IMR-90 (cell line): ENCODE data around the gene PHC2. TPM values are rescaled to one million over a fixed set of nuclear protein-coding genes. Genes with fewer than 3 reads are reported as not detected.

Source experiments
- ATAC-seq: fragments of 200-7000 bp; cut with Tn5 transposase; 2 replicates; pipeline ENCODE4 v1.9.1; 2020; ENCODE audit warnings: low read depth, mild to moderate bottlenecking, moderate library complexity
- BruUV-seq: library from RNA; stranded (reverse); fragments of 400-500 nt; replicated peaks from 2 replicates; lab custom pipeline; 2021; lab: Mats Ljungman, UMichigan
- CTCF ChIA-PET: fragments of 300-600 bp; formaldehyde crosslinking; extraction: SDS; loops from one replicate; lab custom pipeline; 2021; ENCODE audit warnings: antibody characterized with exemption; lab: Yijun Ruan, JAX
- POLR2A ChIA-PET: fragments of 300-600 bp; sonication (Branson Sonifier 250); formaldehyde crosslinking; loops from one replicate; lab custom pipeline; 2022; ENCODE audit warnings: antibody characterized with exemption; ENCODE audit not compliant: unreplicated experiment; lab: Charles Lee
- DNase-seq: peaks from one replicate; pipeline ENCODE4 v3.0.0; 2013
- H2AFZ ChIP-seq: replicated peaks from 2 replicates; pipeline ENCODE3; 2013; ENCODE audit warnings: low read length, mild to moderate bottlenecking; ENCODE audit not compliant: poor library complexity
- H2AK5ac ChIP-seq: 2 replicates; pipeline ENCODE4 v1.6.1; 2013; ENCODE audit warnings: low read depth, low read length, inconsistent platforms
- H2AK9ac ChIP-seq: replicated peaks from 2 replicates; pipeline ENCODE3; 2013; ENCODE audit warnings: mild to moderate bottlenecking, low read depth, low read length, moderate library complexity; ENCODE audit not compliant: poor library complexity
- H2BK120ac ChIP-seq: 2 replicates; pipeline ENCODE4 v1.6.1; 2013; ENCODE audit warnings: low read depth, low read length, inconsistent platforms
- H2BK15ac ChIP-seq: 3 replicates; pipeline ENCODE4 v1.6.1; 2013; ENCODE audit warnings: low read depth, low read length, inconsistent platforms
- H2BK20ac ChIP-seq: 2 replicates; pipeline ENCODE4 v1.6.1; 2013; ENCODE audit warnings: low read depth, mild to moderate bottlenecking, inconsistent platforms, low read length, moderate library complexity
- H2BK5ac ChIP-seq: 2 replicates; pipeline ENCODE4 v1.6.1; 2013; ENCODE audit warnings: mild to moderate bottlenecking, low read depth, low read length, inconsistent platforms; ENCODE audit not compliant: poor library complexity, severe bottlenecking
- H3K14ac ChIP-seq: replicated peaks from 2 replicates; pipeline ENCODE4 v1.6.1; 2013; ENCODE audit warnings: low read depth, low read length, inconsistent platforms
- H3K18ac ChIP-seq: 2 replicates; pipeline ENCODE4 v1.6.1; 2013; ENCODE audit warnings: low read depth, low read length, control low read depth
- H3K23ac ChIP-seq: 2 replicates; pipeline ENCODE4 v1.6.1; 2013; ENCODE audit warnings: low read depth, low read length, inconsistent platforms
- H3K27ac ChIP-seq: 2 replicates; pipeline ENCODE4 v1.5.1; 2013; ENCODE audit warnings: mild to moderate bottlenecking, control low read depth, low read length; ENCODE audit not compliant: insufficient read depth
- H3K27me3 ChIP-seq: 2 replicates; pipeline ENCODE4 v1.6.1; 2013; ENCODE audit warnings: low read length; ENCODE audit not compliant: control insufficient read depth, insufficient read depth
- H3K36me3 ChIP-seq: 2 replicates; pipeline ENCODE4 v1.6.1; 2013; ENCODE audit warnings: low read length, mixed read lengths; ENCODE audit not compliant: control insufficient read depth, insufficient read depth
- H3K4ac ChIP-seq: 2 replicates; pipeline ENCODE4 v1.6.1; 2013; ENCODE audit warnings: low read depth, low read length, inconsistent platforms
- H3K4me1 ChIP-seq: 2 replicates; pipeline ENCODE4 v1.6.1; 2013; ENCODE audit warnings: low read length, mixed read lengths; ENCODE audit not compliant: control insufficient read depth, insufficient read depth
- H3K4me2 ChIP-seq: 2 replicates; pipeline ENCODE4 v1.6.1; 2013; ENCODE audit warnings: low read depth, mild to moderate bottlenecking, control low read depth, low read length, moderate library complexity
- H3K4me3 ChIP-seq: 2 replicates; pipeline ENCODE4 v1.5.1; 2013; ENCODE audit warnings: low read depth, mild to moderate bottlenecking, control low read depth, low read length, moderate library complexity; ENCODE audit not compliant: insufficient read depth
- H3K56ac ChIP-seq: 2 replicates; pipeline ENCODE4 v1.6.1; 2013; ENCODE audit warnings: low read length, inconsistent platforms; ENCODE audit not compliant: insufficient read depth; ENCODE audit errors: extremely low read depth
- H3K79me1 ChIP-seq, 2 experiments: 2 replicates each; pipeline ENCODE4 v1.6.1; 2013; ENCODE audit warnings: low read length in 2 of 2, inconsistent platforms in 1 of 2, low read depth in 1 of 2
- H3K9ac ChIP-seq: 2 replicates; pipeline ENCODE4 v1.6.1; 2013; ENCODE audit warnings: low read depth, low read length, control low read depth
- H3K9me1 ChIP-seq: 2 replicates; pipeline ENCODE4 v1.6.1; 2013; ENCODE audit warnings: low read length, inconsistent platforms; ENCODE audit not compliant: insufficient read depth
- H3K9me3 ChIP-seq: 2 replicates; pipeline ENCODE4 v1.6.1; 2013; ENCODE audit warnings: low read length; ENCODE audit not compliant: control insufficient read depth, insufficient read depth
- H4K20me1 ChIP-seq: 2 replicates; pipeline ENCODE4 v1.6.1; 2013; ENCODE audit warnings: low read length, inconsistent platforms; ENCODE audit not compliant: insufficient read depth
- H4K5ac ChIP-seq: 2 replicates; pipeline ENCODE4 v1.6.1; 2013; ENCODE audit warnings: mild to moderate bottlenecking, low read depth, low read length, control low read depth
- H4K8ac ChIP-seq, 2 experiments: 2 replicates each; pipeline ENCODE4 v1.6.1; 2013; ENCODE audit warnings: low read depth in 2 of 2, low read length in 2 of 2, control low read depth in 1 of 2, inconsistent platforms in 1 of 2
- H4K91ac ChIP-seq: 2 replicates; pipeline ENCODE4 v1.6.1; 2013; ENCODE audit warnings: low read depth, low read length, inconsistent platforms; ENCODE audit not compliant: insufficient read depth
- CTCF ChIP-seq: conservative IDR thresholded peaks from 2 replicates; pipeline ENCODE4 v1.5.1; 2012; ENCODE audit warnings: mild to moderate bottlenecking, low read depth, low read length, improper control_type of control experiment
- ELK1 ChIP-seq: fragments of 150-350 bp; IDR thresholded peaks from 2 replicates; pipeline ENCODE4 v1.6.1; 2016; ENCODE audit warnings: low read depth, mild to moderate bottlenecking, low read length, moderate library complexity, borderline replicate concordance
- NFE2L2 ChIP-seq: fragments of 150-350 bp; IDR thresholded peaks from 2 replicates; pipeline ENCODE4 v1.6.1; 2016; ENCODE audit warnings: low read depth, mild to moderate bottlenecking, low read length
- whole genome bisulfite sequencing, 2 experiments: methylation state at CpG; one replicate each; pipeline versions ENCODE4 v1.1.5 to v1.1.7; 2013; ENCODE audit warnings: missing lambda C conversion rate in 2 of 2; ENCODE audit not compliant: insufficient read length in 1 of 2; ENCODE audit errors: extremely low coverage in 2 of 2; 5-methylcytosine and 5-hydroxymethylcytosine counted together
- dilution Hi-C: fragments of 300-500 bp; cut with HindIII; formaldehyde crosslinking; loops from one replicate; pipeline ENCODE4 v1.14.3; 2018; ENCODE audit warnings: low sequenced_read_pairs; ENCODE audit not compliant: unreplicated experiment
- in situ Hi-C: fragments of 300-500 bp; cut with MboI; formaldehyde crosslinking; loops from 3 replicates; pipeline ENCODE4 v1.14.3; 2019; ENCODE audit warnings: low sequenced_read_pairs, inconsistent platforms, mixed read lengths
- intact Hi-C: fragments of 100-400 bp; cut with micrococcal nuclease; formaldehyde crosslinking; loops from 2 replicates; pipeline ENCODE4 v1.10.0; 2022
- polyA plus RNA-seq, 3 experiments: library from polyadenylated mRNA; depleted of rRNA; stranded (reverse); fragments of >200 nt; gene quantifications; 2 replicates each; pipeline ENCODE4 v1.2.3, GENCODE V29; 2012; ENCODE audit warnings: low replicate concordance in 1 of 3
- total RNA-seq: library from RNA; depleted of rRNA; stranded (reverse); fragments of >200 nt; gene quantifications from 2 replicates; pipeline ENCODE4 v1.2.3, GENCODE V29; 2012

The PHC2 gene
- total and polyA plus RNA-seq, 2 of the 4 experiments (the other 2 are of a cell fraction), result 46.4 to 98.1 TPM

- no peak overlapping the region for H2BK20ac ChIP-seq
- H3K14ac ChIP-seq, result no peak overlapping the region
- H3K23ac ChIP-seq, result no peak overlapping the region
- peaks cover 23% of the 10 kb centered on the region for H3K9me1 ChIP-seq
- DNase-seq (no peak), ATAC-seq (no peak)
- H2AK5ac ChIP-seq, result peak overlapping the region; percentile 27; the same call in 1 of the 2 replicates
- H4K91ac ChIP-seq, result no peak overlapping the region; the same call in 1 of the 2 replicates
- no peaks in the 10 kb centered on the region for H4K20me1 ChIP-seq
- dilution Hi-C loops (no loop called here), intact Hi-C loops (no loop called here), in situ Hi-C loops (loop anchor here (5.0 to 10.0 kb wide), 3 partner anchors 172 to 374 kb away; no protein-coding TSS in a partner anchor)
- H3K9ac ChIP-seq, result no peak overlapping the region
- H3K4me1 ChIP-seq, result peaks cover 16% of the 10 kb centered on the region
- H2AK9ac ChIP-seq, result no peak overlapping the region
- WGBS, 2 experiments, result 88% methylated on average over 1 of the region's 3 CpGs; no CpG with 5 or more reads in 1 of the 2 experiments
- no peaks in the 10 kb centered on the region for H3K27me3 ChIP-seq
- H3K18ac ChIP-seq, result no peak overlapping the region
- no peak overlapping the region for H2BK120ac ChIP-seq
- H4K5ac ChIP-seq, result no peak overlapping the region
- no peak overlapping the region for H3K4me3 ChIP-seq
- no peak overlapping the region for H3K27ac ChIP-seq
- ChIA-PET CTCF (interaction anchor here (1.3 to 3.1 kb wide), 2 partner anchors 11 to 13 kb away, joined by 5 to 18 read pairs; no protein-coding TSS in a partner anchor), POLR2A (no interaction called here)
- H3K56ac ChIP-seq, result no peak overlapping the region; the same call in 1 of the 2 replicates
- peak overlapping the region; percentile 16; the same call in 1 of the 2 replicates for H3K4ac ChIP-seq
- H2AFZ ChIP-seq, result peak overlapping the region; percentile 52
- H3K79me1 ChIP-seq, result peaks cover 12 to 15% of the 10 kb centered on the region in 2 experiments
- no peak overlapping the region for H4K8ac ChIP-seq
- TF ChIP-seq ELK1, result no peak
- no peak for TF ChIP-seq CTCF
- TF ChIP-seq NFE2L2, result no peak
- H3K4me2 ChIP-seq, result no peak overlapping the region
- H3K9me3 ChIP-seq, result no peaks in the 10 kb centered on the region
- no TSS peak for BruUV-seq
- no peaks in the 10 kb centered on the region for H3K36me3 ChIP-seq
- H2BK15ac ChIP-seq, result 0 out of 3 replicates have a peak overlapping the region, but pooled peaks have one; percentile 24
- no peak overlapping the region for H2BK5ac ChIP-seq
Observed at GRCh38 chr1:33468967-33469366, 38.1 kb upstream of the PHC2 start.
